Astrocyte (in vitro differentiated cells and primary cell): ENCODE results near the gene ART5. TPM values are rescaled to one million over a fixed set of nuclear protein-coding genes. Genes with fewer than 3 reads are reported as not detected.
"Not testable (repeated sequence)": the region's sequence is repeated elsewhere in the genome, so short reads cannot be mapped to it uniquely, and the experiment has no call there.

ENCODE experiments used
- DNase-seq: peaks from one replicate; pipeline ENCODE4 v3.0.0-alpha.2; 2010; ENCODE audit warnings: low read depth
- FAIRE-seq: peaks from 2 replicates; lab custom pipeline; 2011; peaks lifted over from hg19 to GRCh38; lab: Jason Lieb, UNC
- H2AFZ ChIP-seq: 2 replicates; pipeline ENCODE4 v1.6.0; 2012; ENCODE audit warnings: low read depth, low read length, inconsistent platforms
- H3K27ac ChIP-seq: 2 replicates; pipeline ENCODE4 v1.5.1; 2011; ENCODE audit warnings: low read depth, low read length, inconsistent platforms
- H3K27me3 ChIP-seq: 2 replicates; pipeline ENCODE4 v1.6.0; 2011; ENCODE audit warnings: low read length, inconsistent platforms; ENCODE audit not compliant: insufficient read depth
- H3K36me3 ChIP-seq: 2 replicates; pipeline ENCODE4 v1.5.1; 2011; ENCODE audit warnings: low read length, inconsistent platforms; ENCODE audit not compliant: insufficient read depth
- H3K4me1 ChIP-seq: 2 replicates; pipeline ENCODE4 v1.5.1; 2011; ENCODE audit warnings: low read length, inconsistent platforms; ENCODE audit not compliant: insufficient read depth
- H3K4me2 ChIP-seq: 2 replicates; pipeline ENCODE4 v1.6.0; 2012; ENCODE audit warnings: low read length, inconsistent platforms
- H3K4me3 ChIP-seq: 2 replicates; pipeline ENCODE4 v1.5.1; 2011; ENCODE audit warnings: low read depth, mild to moderate bottlenecking, low read length, inconsistent platforms; ENCODE audit not compliant: insufficient read depth
- H3K79me2 ChIP-seq: 2 replicates; pipeline ENCODE4 v1.6.0; 2012; ENCODE audit warnings: mild to moderate bottlenecking, low read length, inconsistent platforms; ENCODE audit not compliant: insufficient read depth
- H3K9ac ChIP-seq: 2 replicates; pipeline ENCODE4 v1.6.0; 2012; ENCODE audit warnings: mild to moderate bottlenecking, low read length, inconsistent platforms
- H3K9me3 ChIP-seq: 2 replicates; pipeline ENCODE4 v1.5.1; 2012; ENCODE audit warnings: low read depth, mild to moderate bottlenecking, low read length, inconsistent platforms; ENCODE audit not compliant: insufficient read depth
- H4K20me1 ChIP-seq: 2 replicates; pipeline ENCODE4 v1.6.0; 2012; ENCODE audit warnings: low read length, inconsistent platforms; ENCODE audit not compliant: insufficient read depth
- H3K27ac Mint-ChIP-seq: one replicate; pipeline ENCODE4 v1.8.0; 2021; ENCODE audit warnings: mild to moderate bottlenecking, mixed read lengths; ENCODE audit not compliant: unreplicated experiment
- H3K27me3 Mint-ChIP-seq: one replicate; pipeline ENCODE4 v1.8.0; 2021; ENCODE audit warnings: low read depth, mixed read lengths; ENCODE audit not compliant: unreplicated experiment
- H3K36me3 Mint-ChIP-seq: one replicate; pipeline ENCODE4 v1.8.0; 2021; ENCODE audit warnings: low read depth, mixed read lengths; ENCODE audit not compliant: unreplicated experiment
- H3K4me1 Mint-ChIP-seq: one replicate; pipeline ENCODE4 v1.8.0; 2021; ENCODE audit warnings: low read depth, mixed read lengths; ENCODE audit not compliant: unreplicated experiment
- H3K4me3 Mint-ChIP-seq: one replicate; pipeline ENCODE4 v1.8.0; 2021; ENCODE audit warnings: mild to moderate bottlenecking, moderate library complexity, mixed read lengths; ENCODE audit not compliant: unreplicated experiment
- H3K9me3 Mint-ChIP-seq: one replicate; pipeline ENCODE4 v1.8.0; 2021; ENCODE audit warnings: mild to moderate bottlenecking, mixed read lengths; ENCODE audit not compliant: unreplicated experiment
- CTCF ChIP-seq: IDR thresholded peaks from 2 replicates; pipeline ENCODE4 v1.5.1; 2011; ENCODE audit warnings: low read depth, mild to moderate bottlenecking, inconsistent platforms, low read length, moderate library complexity; ENCODE audit not compliant: insufficient read depth
- EZH2 ChIP-seq: IDR thresholded peaks from 2 replicates; pipeline ENCODE4 v1.6.1; 2012; ENCODE audit warnings: mild to moderate bottlenecking, low read length, inconsistent platforms; ENCODE audit not compliant: insufficient read depth
- total RNA-seq: library from RNA; stranded (reverse); gene quantifications from 2 replicates; pipeline ENCODE4 v1.2.1, GENCODE V29; 2021

Gene ART5
- total RNA-seq, 1 donor from 2014 or later = 4.1 TPM

GRCh38 chr11:3645552-3645951 lies 3.8 kb upstream of the ART5 start:
- H3K27me3 Mint-ChIP-seq = peaks cover 44% of the 10 kb centered on the region
- TF ChIP-seq EZH2 = no peak
- no peak for TF ChIP-seq CTCF

GRCh38 chr11:3644817-3645235 lies 3.0 kb upstream of the ART5 start, which contains the start of gene ART1:
ART1 (plus strand) TSS chr11:3645128; CDS start chr11:3659214, 14,086 bp downstream.
- no peak within 1 kb of the TSS for H3K9ac ChIP-seq
- no peak for TF ChIP-seq CTCF
- TF ChIP-seq EZH2 = no peak
- Mint-ChIP-seq H3K9me3 (peaks cover 9% of the 10 kb centered on the region), H3K36me3 (peaks cover 3% of the 10 kb centered on the region), H3K4me1 (no peaks in the 10 kb centered on the region), H3K27me3 (peaks cover 42% of the 10 kb centered on the region), H3K4me3 (no peak within 1 kb of the TSS), H3K27ac (no peak within 1 kb of the TSS)
- no peaks in the 10 kb centered on the region for H3K36me3 ChIP-seq
- no peaks in the 10 kb centered on the region for H4K20me1 ChIP-seq
- no peaks in the 10 kb centered on the region for H3K9me3 ChIP-seq
- no peak within 1 kb of the TSS for H3K27ac ChIP-seq
- H3K4me3 ChIP-seq = no peak within 1 kb of the TSS
- no peak for FAIRE-seq
- no peak within 1 kb of the TSS for H3K4me2 ChIP-seq
- H3K4me1 ChIP-seq = peaks cover 7% of the 10 kb centered on the region
- H2AFZ ChIP-seq = no peak within 1 kb of the TSS
- H3K27me3 ChIP-seq = no peaks in the 10 kb centered on the region
- no peak for DNase-seq
- no peaks in the 10 kb centered on the region for H3K79me2 ChIP-seq

More at GRCh38 chr11:3645552-3645951, 3.8 kb upstream of the ART5 start:
- no peak overlapping the region for H3K27ac ChIP-seq
- H2AFZ ChIP-seq = no peak overlapping the region
- H3K4me3 ChIP-seq = no peak overlapping the region
- Mint-ChIP-seq H3K4me1 (no peaks in the 10 kb centered on the region), H3K27ac (no peak overlapping the region), H3K36me3 (peaks cover 3% of the 10 kb centered on the region), H3K4me3 (no peak overlapping the region), H3K9me3 (peaks cover 9% of the 10 kb centered on the region)
- no peaks in the 10 kb centered on the region for H3K9me3 ChIP-seq
- DNase-seq (no peak), FAIRE-seq (no peak)
- H4K20me1 ChIP-seq = no peaks in the 10 kb centered on the region
- H3K79me2 ChIP-seq = no peaks in the 10 kb centered on the region
- no peak overlapping the region for H3K9ac ChIP-seq
- H3K27me3 ChIP-seq = no peaks in the 10 kb centered on the region
- peaks cover 7% of the 10 kb centered on the region for H3K4me1 ChIP-seq
- H3K4me2 ChIP-seq = no peak overlapping the region
- no peaks in the 10 kb centered on the region for H3K36me3 ChIP-seq

- H3K27ac ChIP-seq, FAIRE-seq, H3K36me3 Mint-ChIP-seq, H3K27ac Mint-ChIP-seq, H3K9me3 ChIP-seq, H3K4me3 Mint-ChIP-seq, H4K20me1 ChIP-seq, H3K36me3 ChIP-seq, H3K4me1 ChIP-seq, H3K4me1 Mint-ChIP-seq, DNase-seq, H3K79me2 ChIP-seq, H3K4me3 ChIP-seq, H3K27me3 ChIP-seq, H3K9me3 Mint-ChIP-seq: not testable (repeated sequence)
- peak overlapping the region; percentile 78 for H3K9ac ChIP-seq
- peaks cover 36% of the 10 kb centered on the region for H3K27me3 Mint-ChIP-seq
- H3K4me2 ChIP-seq = peak overlapping the region; percentile 93
- H2AFZ ChIP-seq = peak overlapping the region; percentile 79
These were observed 1.3 kb upstream of the ART5 start for GRCh38 chr11:3643102-3643546.
